Prostate gland (tissue), 2 donors: Measurements from ENCODE around the gene TNFSF4.

ENCODE experiments used
- POLR2A ChIP-seq: fragments of 450-650 bp; IDR thresholded peaks from one replicate; pipeline ENCODE4 v1.6.1; 2016; ENCODE audit warnings: antibody characterized with exemption, mild to moderate bottlenecking
- POLR2AphosphoS5 ChIP-seq: sonication (generic); formaldehyde crosslinking; IDR thresholded peaks from one replicate; pipeline ENCODE4 v1.6.1; 2017; ENCODE audit warnings: antibody characterized with exemption
- TF ChIP-seq, protein P1 (sequence below), 4 experiments: fragments of 200-600 bp in 2 of 4; fragments of 450-650 bp in 2 of 4; sonication (generic) in 2 of 4; IDR thresholded peaks; 1 replicate in 3 of 4; 2 replicates in 1 of 4; pipeline ENCODE4 v1.5.1; 2016 to 2019; ENCODE audit warnings: antibody characterized with exemption in 4 of 4, mild to moderate bottlenecking in 2 of 4, moderate library complexity in 2 of 4

- TF ChIP-seq, protein P1, sequence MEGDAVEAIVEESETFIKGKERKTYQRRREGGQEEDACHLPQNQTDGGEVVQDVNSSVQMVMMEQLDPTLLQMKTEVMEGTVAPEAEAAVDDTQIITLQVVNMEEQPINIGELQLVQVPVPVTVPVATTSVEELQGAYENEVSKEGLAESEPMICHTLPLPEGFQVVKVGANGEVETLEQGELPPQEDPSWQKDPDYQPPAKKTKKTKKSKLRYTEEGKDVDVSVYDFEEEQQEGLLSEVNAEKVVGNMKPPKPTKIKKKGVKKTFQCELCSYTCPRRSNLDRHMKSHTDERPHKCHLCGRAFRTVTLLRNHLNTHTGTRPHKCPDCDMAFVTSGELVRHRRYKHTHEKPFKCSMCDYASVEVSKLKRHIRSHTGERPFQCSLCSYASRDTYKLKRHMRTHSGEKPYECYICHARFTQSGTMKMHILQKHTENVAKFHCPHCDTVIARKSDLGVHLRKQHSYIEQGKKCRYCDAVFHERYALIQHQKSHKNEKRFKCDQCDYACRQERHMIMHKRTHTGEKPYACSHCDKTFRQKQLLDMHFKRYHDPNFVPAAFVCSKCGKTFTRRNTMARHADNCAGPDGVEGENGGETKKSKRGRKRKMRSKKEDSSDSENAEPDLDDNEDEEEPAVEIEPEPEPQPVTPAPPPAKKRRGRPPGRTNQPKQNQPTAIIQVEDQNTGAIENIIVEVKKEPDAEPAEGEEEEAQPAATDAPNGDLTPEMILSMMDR (IDR thresholded peaks at IDR 0.05) = no peak
- TF ChIP-seq POLR2A (no peak), POLR2AphosphoS5 (no peak)
Observed at GRCh38 chr1:173220157-173220556, 13.0 kb upstream of the TNFSF4 start.
